Small intestine (tissue), 7 donors: ENCODE data around the gene RAX2. TPM values are rescaled to one million over a fixed set of nuclear protein-coding genes. Genes with fewer than 3 reads are reported as not detected.
A peak's percentile ranks its signal among the peaks of the same experiment; 100 is the strongest.

Source experiments
- DNase-seq, 2 donors: peaks; one replicate each; pipeline versions ENCODE4 v3.0.0 to v3.0.0-alpha.2; 2013
- FAIRE-seq: peaks from 2 replicates; lab custom pipeline; 2012; peaks lifted over from hg19 to GRCh38; lab: Jason Lieb, UNC
- H3K27ac ChIP-seq, 3 donors: one replicate each; pipeline ENCODE4 v1.5.1; 2013; ENCODE audit warnings: low read length in 2 of 3, mild to moderate bottlenecking in 2 of 3, control low read depth in 1 of 3, inconsistent platforms in 1 of 3, low read depth in 1 of 3, moderate library complexity in 1 of 3
- H3K27me3 ChIP-seq, 3 donors: one replicate each; pipeline ENCODE4 v1.6.1; 2013; ENCODE audit warnings: low read length in 3 of 3, inconsistent platforms in 1 of 3; ENCODE audit not compliant: control insufficient read depth in 3 of 3, insufficient read depth in 3 of 3
- H3K36me3 ChIP-seq, 3 donors: one replicate each; pipeline ENCODE4 v1.6.1; 2013; ENCODE audit warnings: low read length in 3 of 3, inconsistent platforms in 1 of 3, low read depth in 1 of 3, mild to moderate bottlenecking in 1 of 3, moderate library complexity in 1 of 3; ENCODE audit not compliant: control insufficient read depth in 3 of 3, insufficient read depth in 2 of 3
- H3K4me1 ChIP-seq, 3 donors: one replicate each; pipeline ENCODE4 v1.6.1; 2013; ENCODE audit warnings: low read length in 2 of 3, inconsistent platforms in 1 of 3, low read depth in 1 of 3, mild to moderate bottlenecking in 1 of 3, moderate library complexity in 1 of 3; ENCODE audit not compliant: control insufficient read depth in 3 of 3, insufficient read depth in 2 of 3
- H3K4me3 ChIP-seq, 3 donors: one replicate each; pipeline ENCODE4 v1.5.1; 2013; ENCODE audit warnings: low read length in 3 of 3, control low read depth in 1 of 3, inconsistent platforms in 1 of 3, low read depth in 1 of 3, mild to moderate bottlenecking in 1 of 3, moderate library complexity in 1 of 3
- H3K9me3 ChIP-seq, 2 donors: one replicate each; pipeline ENCODE4 v1.6.1; 2013; ENCODE audit warnings: low read depth in 1 of 2, low read length in 1 of 2; ENCODE audit not compliant: control insufficient read depth in 2 of 2, insufficient read depth in 1 of 2
- WGBS, 3 donors: extraction: QIAGEN DNeasy Blood & Tissue Kit; methylation state at CpG; one replicate each; pipeline ENCODE4 v1.1.7; 2013; 5-methylcytosine and 5-hydroxymethylcytosine counted together
- polyA plus RNA-seq, 4 donors: library from polyadenylated mRNA; stranded (reverse) in 3 of 4; unstranded in 1 of 4; fragments of 200-250 nt in 3 of 4; fragments of 120-200 nt in 1 of 4; gene quantifications; one replicate each; pipeline versions ENCODE4 v1.2.1 to v1.2.3, GENCODE V29; 2013
- donor health status: healthy with polysubstance abuse.
- donor health status: control.
- donor health status: control.
- donor health status: Bipolar disorder and iron deficiency.
- donor health status: healthy.

Gene RAX2
- polyA plus RNA-seq, 4 donors, result not detected

- H3K27ac ChIP-seq, result no peak overlapping the region
- 82 to 88% (median 84%) methylated on average over 4 of the region's 4 CpGs for WGBS, 3 donors
- DNase-seq, result no peak
- H3K4me1 ChIP-seq, result no peaks in the 10 kb centered on the region
- no peak overlapping the region for H3K4me3 ChIP-seq
- no peaks in the 10 kb centered on the region for H3K9me3 ChIP-seq
- H3K27me3 ChIP-seq, result no peaks in the 10 kb centered on the region
- no peak for FAIRE-seq
- no peaks in the 10 kb centered on the region for H3K36me3 ChIP-seq
Observed at GRCh38 chr19:3814648-3815047, 42.6 kb upstream of the RAX2 start.

DNA sequence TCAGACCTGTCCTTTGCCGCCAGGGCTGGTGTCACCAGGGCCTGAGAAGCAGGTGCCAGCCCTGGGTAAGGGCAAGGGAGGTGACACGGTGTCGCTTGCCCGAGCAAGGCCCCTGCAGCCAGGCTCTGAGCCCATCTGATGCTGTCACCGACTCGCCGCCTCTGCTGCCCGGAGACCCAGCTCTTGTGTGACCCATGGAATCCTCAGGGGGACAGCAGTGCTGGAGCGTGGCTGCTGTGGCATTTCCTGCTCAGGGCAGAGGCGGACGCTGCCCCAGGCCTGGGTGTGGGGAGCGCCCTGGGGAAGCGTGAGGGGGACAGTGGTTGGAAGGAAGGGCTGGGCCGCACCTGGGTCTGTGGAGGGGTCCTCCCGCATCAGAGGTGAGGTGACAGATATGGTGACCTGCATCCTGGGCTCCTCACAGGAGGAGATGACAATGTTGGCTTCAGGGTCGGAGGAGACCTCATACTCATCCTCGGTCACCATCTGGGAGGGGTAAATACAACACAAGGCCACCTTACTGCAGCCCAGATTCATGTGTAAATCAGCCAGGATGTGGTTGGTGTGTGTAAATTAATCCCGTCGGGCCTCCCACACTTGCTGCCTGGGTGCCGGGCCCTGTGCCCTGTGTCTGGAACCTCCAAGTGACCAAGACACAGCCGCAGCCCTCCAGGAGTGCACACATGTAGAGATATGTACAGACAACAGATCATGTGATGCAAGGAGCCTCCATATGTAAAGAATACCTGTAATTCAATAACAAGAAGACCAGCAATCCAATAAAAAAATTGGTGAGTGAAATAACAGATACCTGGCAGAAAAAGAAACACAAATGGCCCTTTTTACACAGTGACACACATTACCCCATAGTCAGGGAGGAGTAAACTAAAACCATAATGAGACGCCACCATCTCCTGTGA lies 41.7 kb upstream of the RAX2 start:
- DNase-seq (no peak), FAIRE-seq (no peak)
- no peaks in the 10 kb centered on the region for H3K27me3 ChIP-seq
- peak overlapping the region in 2 of 3 donors; percentile 8 to 32 for H3K27ac ChIP-seq
- WGBS, 3 donors, result 77 to 86% (median 79%) methylated on average over 22 of the region's 22 CpGs
- no peak overlapping the region for H3K4me3 ChIP-seq
- no peaks in the 10 kb centered on the region for H3K4me1 ChIP-seq
- no peaks in the 10 kb centered on the region for H3K36me3 ChIP-seq
- H3K9me3 ChIP-seq, result no peaks in the 10 kb centered on the region

DNA sequence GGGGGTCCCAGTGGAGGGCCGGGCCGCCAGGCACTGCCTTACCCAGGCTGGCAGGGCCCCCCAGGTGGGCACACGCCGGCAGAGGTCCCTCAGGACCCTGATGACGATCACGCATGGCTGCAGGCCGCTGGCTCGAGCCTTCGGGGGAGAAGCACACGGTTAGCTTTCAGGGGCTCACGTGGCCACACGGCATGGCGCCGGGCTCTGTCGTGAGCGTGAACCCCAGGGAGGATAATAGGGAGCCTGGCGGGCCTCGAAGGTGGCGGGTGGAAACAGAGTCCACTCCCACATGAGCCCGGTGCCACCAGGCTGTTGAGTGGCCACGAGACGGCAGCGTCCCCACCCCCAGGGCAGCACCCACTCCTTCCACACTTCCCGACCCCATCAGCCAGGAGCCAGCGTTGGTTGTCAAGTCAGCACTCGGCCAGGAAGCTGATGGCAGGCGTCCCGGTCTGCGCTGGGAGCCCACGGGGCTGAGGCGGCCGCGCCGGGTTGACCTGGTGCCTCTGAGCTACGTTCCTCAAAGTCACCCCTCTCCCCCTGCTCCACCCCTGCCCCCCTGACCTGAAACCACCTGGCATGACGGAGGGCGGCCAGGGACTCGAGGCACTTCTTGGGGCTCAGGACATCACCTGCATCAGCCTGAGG lies 38.8 kb upstream of the RAX2 start:
- Histone ChIP-seq H3K36me3 (no peaks in the 10 kb centered on the region), H3K27me3 (no peaks in the 10 kb centered on the region), H3K4me1 (no peaks in the 10 kb centered on the region), H3K9me3 (no peaks in the 10 kb centered on the region), H3K27ac (no peak overlapping the region), H3K4me3 (no peak overlapping the region)
- 75 to 83% (median 76%) methylated on average over 34 to 38 of the region's 38 CpGs for WGBS, 3 donors
- no peak for FAIRE-seq
- no peak for DNase-seq

DNA sequence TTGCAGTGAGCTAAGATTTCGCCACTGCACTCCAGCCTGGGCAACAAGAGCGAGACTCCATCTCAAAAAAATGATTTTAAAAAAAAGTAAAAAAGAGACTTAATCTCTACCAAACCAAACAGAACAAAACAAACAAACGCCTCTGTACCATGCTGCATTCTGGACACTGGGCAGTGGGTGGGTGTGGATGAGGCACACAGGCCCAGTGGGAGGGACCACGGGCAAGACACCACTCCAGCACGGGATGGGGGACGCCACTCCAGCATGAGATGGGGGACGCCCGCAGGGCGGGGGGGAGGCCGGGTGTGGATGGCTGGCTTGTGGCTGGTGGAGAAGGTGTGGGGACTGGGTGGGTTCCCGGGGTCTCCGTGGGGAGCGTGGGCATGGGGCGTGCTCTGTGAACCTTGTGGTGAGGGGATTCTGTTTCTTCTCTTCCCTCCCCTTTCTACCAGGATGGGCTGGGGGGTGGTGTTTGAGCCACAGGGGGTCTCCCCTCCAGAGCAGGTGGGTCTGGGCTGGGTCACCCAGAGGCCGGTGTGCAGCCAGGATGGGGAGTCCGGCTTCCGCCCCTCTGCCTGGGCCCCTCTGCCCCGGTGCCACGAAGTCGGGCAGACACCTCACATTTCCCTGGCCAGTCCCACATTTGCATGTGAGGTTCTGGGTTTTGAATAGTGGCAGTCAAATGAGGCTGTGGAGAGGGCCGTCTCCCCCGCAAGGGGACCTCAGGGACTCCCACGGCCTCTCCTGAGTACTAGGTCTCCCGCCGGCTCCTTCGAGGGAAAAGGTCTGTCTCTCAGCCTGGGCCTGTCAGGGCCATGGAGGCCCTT lies 38.1 kb upstream of the RAX2 start:
- no peak overlapping the region for H3K4me3 ChIP-seq
- H3K9me3 ChIP-seq, result no peaks in the 10 kb centered on the region
- DNase-seq (no peak), FAIRE-seq (no peak)
- WGBS, 3 donors, result 75 to 80% (median 80%) methylated on average over 25 to 26 of the region's 26 CpGs
- no peak overlapping the region for H3K27ac ChIP-seq
- no peaks in the 10 kb centered on the region for H3K4me1 ChIP-seq
- no peaks in the 10 kb centered on the region for H3K36me3 ChIP-seq
- H3K27me3 ChIP-seq, result no peaks in the 10 kb centered on the region

DNA sequence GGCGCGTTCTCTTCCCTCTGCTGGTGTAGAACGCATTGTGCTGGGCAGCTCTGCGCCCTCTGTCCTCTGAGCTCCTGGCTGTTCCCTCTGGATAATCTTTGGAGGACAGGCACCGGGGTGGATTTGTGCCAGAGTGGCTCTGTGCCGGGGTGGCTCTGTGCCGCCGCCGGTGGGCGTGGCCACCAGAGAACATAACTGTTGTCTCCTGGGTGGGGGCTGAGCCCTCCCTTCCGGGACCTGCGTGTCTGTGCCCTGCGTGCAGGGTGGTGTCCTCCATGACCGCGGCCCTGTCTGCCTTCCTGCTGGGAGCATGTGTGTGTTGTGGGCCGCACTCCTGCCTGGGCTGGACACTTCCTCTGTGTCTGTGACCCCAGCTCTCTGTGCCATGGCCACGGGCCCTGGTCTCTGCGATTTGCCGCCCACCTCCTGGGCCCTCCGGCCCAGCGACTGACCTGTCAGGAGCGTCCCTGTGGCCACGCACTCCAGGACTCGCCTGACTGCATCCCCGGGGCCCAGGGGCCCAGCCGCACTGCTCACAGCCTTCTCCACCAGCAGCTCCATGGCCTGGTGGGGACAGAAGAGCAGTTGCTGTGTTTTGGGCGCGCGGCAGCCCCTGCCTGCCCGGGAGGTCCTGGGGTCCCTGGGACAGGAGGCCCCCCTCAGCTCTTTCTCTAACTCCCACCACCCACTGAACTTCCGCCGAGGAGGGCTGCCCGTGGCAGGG lies 36.6 kb upstream of the RAX2 start:
- no peaks in the 10 kb centered on the region for H3K4me1 ChIP-seq
- DNase-seq, result no peak
- H3K36me3 ChIP-seq, result no peaks in the 10 kb centered on the region
- H3K9me3 ChIP-seq, result no peaks in the 10 kb centered on the region
- H3K4me3 ChIP-seq, result no peak overlapping the region
- 72 to 85% (median 82%) methylated on average over 28 to 33 of the region's 33 CpGs for WGBS, 3 donors
- FAIRE-seq, result no peak
- peaks cover 0 to 3% (median 0%) of the 10 kb centered on the region in 3 donors for H3K27me3 ChIP-seq
- no peak overlapping the region for H3K27ac ChIP-seq

- Histone ChIP-seq H3K9me3 (no peaks in the 10 kb centered on the region), H3K4me1 (no peaks in the 10 kb centered on the region), H3K4me3 (no peak overlapping the region), H3K27me3 (peaks cover 0 to 5% (median 0%) of the 10 kb centered on the region in 3 donors), H3K36me3 (no peaks in the 10 kb centered on the region), H3K27ac (no peak overlapping the region)
- FAIRE-seq, result no peak
- no peak for DNase-seq
- WGBS, 3 donors, result 91 to 96% (median 95%) methylated on average over 35 of the region's 35 CpGs
Observed at GRCh38 chr19:3807574-3808354, 35.7 kb upstream of the RAX2 start.

GRCh38 chr19:3807131-3807480 lies 35.1 kb upstream of the RAX2 start:
- no peak overlapping the region for H3K27ac ChIP-seq
- peaks cover 0 to 10% (median 0%) of the 10 kb centered on the region in 3 donors for H3K27me3 ChIP-seq
- FAIRE-seq, result no peak
- no peak overlapping the region for H3K4me3 ChIP-seq
- no peaks in the 10 kb centered on the region for H3K4me1 ChIP-seq
- no peaks in the 10 kb centered on the region for H3K36me3 ChIP-seq
- 70 to 85% (median 81%) methylated on average over 19 of the region's 19 CpGs for WGBS, 3 donors
- no peak for DNase-seq
- no peaks in the 10 kb centered on the region for H3K9me3 ChIP-seq
